Measurements from ENCODE around the gene FRMPD4.

Gene FRMPD4

GRCh38 chrX:12374286-12374685 lies 236.0 kb downstream of the FRMPD4 start:
- no peak for FAIRE-seq

- FAIRE-seq: no peak
Observed at GRCh38 chrX:12378253-12378652, 240.0 kb downstream of the FRMPD4 start.

GRCh38 chrX:12378706-12379105 lies 240.4 kb downstream of the FRMPD4 start:
- FAIRE-seq: no peak

- FAIRE-seq: no peak
Observed at GRCh38 chrX:12379671-12380070, 241.4 kb downstream of the FRMPD4 start.

GRCh38 chrX:12383196-12383595 lies 244.9 kb downstream of the FRMPD4 start:
- FAIRE-seq: no peak

- no peak for FAIRE-seq
Observed at GRCh38 chrX:12390301-12390700, 252.0 kb downstream of the FRMPD4 start.

GRCh38 chrX:12396584-12396983 lies 258.3 kb downstream of the FRMPD4 start:
- no peak for FAIRE-seq

- FAIRE-seq: no peak
Observed at GRCh38 chrX:12400218-12400617, 261.9 kb downstream of the FRMPD4 start.

- no peak for FAIRE-seq
Observed at GRCh38 chrX:12401252-12401651, 263.0 kb downstream of the FRMPD4 start.

GRCh38 chrX:12403474-12404082 lies 265.3 kb downstream of the FRMPD4 start:
- no peak for FAIRE-seq

- FAIRE-seq: no peak
Observed at GRCh38 chrX:12405306-12405705, 267.0 kb downstream of the FRMPD4 start.

GRCh38 chrX:12410523-12410922 lies 272.2 kb downstream of the FRMPD4 start:
- no peak for FAIRE-seq

GRCh38 chrX:12411831-12412230 lies 273.6 kb downstream of the FRMPD4 start:
- no peak for FAIRE-seq

- FAIRE-seq: no peak
Observed at GRCh38 chrX:12412561-12412960, 274.3 kb downstream of the FRMPD4 start.

GRCh38 chrX:12419591-12419990 lies 281.3 kb downstream of the FRMPD4 start:
- no peak for FAIRE-seq

- FAIRE-seq: no peak
Observed at GRCh38 chrX:12421918-12422317, 283.6 kb downstream of the FRMPD4 start.

- no peak for FAIRE-seq
Observed at GRCh38 chrX:12423346-12423745, 285.1 kb downstream of the FRMPD4 start.

- no peak for FAIRE-seq
Observed at GRCh38 chrX:12425496-12425895, 287.2 kb downstream of the FRMPD4 start.

GRCh38 chrX:12426420-12426819 lies 288.1 kb downstream of the FRMPD4 start:
- FAIRE-seq: no peak

GRCh38 chrX:12434493-12434892 lies 296.2 kb downstream of the FRMPD4 start:
- FAIRE-seq: no peak

GRCh38 chrX:12439416-12439815 lies 301.1 kb downstream of the FRMPD4 start:
- no peak for FAIRE-seq

- FAIRE-seq: no peak
Observed at GRCh38 chrX:12440246-12440645, 302.0 kb downstream of the FRMPD4 start.

- FAIRE-seq: no peak
Observed at GRCh38 chrX:12441381-12442128, 303.3 kb downstream of the FRMPD4 start.

GRCh38 chrX:12443534-12444098 lies 305.3 kb downstream of the FRMPD4 start:
- FAIRE-seq: no peak

Measured in A204.1 (cell line).